Renal cortical epithelial cell (primary cell): ENCODE data around the gene MYO18A. TPM values are rescaled to one million over a fixed set of nuclear protein-coding genes. Genes with fewer than 3 reads are reported as not detected.

Experiments used
- DNase-seq: peaks from one replicate; pipeline ENCODE4 v3.0.0-alpha.2; 2011; ENCODE audit warnings: low read depth
- total RNA-seq: library from RNA; depleted of rRNA; stranded (reverse); fragments of >200 nt; gene quantifications from 2 replicates; pipeline ENCODE4 v1.2.3, GENCODE V29; 2014

Gene MYO18A
- total RNA-seq, 1 donor from 2014 or later, result 65.5 TPM

DNA sequence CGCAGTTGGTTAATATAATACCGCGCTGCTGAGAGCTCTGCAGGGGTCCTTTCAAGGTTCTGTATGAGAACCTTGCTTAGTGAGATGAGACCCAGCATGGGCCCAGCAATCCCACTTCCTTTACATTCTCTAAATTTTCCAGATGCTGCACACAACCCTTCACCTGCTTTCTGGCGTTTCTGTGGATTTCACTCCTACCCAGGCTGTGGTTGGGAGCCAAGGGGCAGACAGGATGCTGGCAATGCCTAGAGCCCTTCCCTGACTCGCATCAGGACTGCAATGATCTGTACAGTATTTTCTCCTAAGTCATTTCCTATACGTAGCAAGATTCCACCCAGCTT is 147.4 kb downstream of the MYO18A start:
- DNase-seq, result no peak

DNA sequence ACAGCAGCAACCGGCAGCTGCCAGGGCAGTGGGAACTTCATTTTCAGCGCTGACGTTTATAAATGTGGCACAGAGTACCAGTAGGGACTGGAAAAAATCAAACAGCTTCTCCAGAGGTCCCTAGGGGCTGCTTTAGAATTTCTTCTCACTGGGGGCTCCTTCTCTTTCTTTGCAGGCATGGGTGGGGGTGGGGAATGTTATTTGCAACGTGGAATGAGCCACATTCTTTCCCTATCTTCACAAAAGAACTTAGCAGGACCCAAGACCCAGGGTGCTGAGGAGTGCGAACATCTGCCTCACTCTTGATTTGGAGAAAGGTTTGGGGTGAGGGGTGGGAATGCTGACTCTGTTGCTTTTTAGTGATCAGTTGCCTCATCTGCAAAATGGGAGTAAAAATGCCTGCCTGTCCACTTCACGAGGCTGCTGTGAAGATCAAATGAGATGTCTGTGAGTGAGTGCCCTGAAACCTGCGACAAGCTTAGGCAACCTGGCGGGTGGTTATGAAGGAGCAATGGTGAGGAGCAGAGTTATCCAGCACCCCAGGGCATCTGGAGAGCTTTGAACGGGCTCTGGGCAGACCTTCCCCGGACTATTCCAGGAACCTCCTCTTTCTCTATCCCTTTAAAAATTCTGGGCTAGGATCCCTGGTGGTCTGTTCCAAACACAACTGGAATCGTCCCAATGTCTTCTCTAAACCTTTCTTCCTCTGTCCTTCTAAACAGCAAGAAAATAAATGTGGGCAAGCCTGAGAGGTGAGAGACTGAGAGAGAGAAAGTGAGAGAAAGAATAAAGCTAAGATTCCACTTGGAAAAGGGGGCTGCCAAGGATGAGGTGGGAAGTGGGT is 148.0 kb downstream of the MYO18A start:
- no peak for DNase-seq

DNA sequence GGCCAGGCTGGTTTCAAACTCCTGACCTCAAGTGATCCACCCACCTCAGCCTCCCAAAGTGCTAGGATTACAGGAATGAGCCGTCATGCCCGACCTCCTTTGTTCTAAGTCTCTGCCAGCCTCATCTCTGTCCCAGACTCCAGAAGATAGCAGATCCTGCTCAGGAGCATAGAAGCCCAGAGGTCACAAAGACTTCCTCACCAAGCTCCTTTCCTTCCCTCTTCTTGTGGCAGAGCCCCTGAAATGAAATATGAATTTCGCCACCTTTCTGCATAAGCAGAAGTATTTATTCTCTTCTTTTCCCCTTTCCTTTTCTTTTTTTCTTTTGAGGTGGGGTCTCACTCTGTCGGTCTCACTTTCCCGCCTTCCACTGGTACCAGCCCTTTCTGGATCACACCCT is 148.7 kb downstream of the MYO18A start:
- no peak for DNase-seq

DNA sequence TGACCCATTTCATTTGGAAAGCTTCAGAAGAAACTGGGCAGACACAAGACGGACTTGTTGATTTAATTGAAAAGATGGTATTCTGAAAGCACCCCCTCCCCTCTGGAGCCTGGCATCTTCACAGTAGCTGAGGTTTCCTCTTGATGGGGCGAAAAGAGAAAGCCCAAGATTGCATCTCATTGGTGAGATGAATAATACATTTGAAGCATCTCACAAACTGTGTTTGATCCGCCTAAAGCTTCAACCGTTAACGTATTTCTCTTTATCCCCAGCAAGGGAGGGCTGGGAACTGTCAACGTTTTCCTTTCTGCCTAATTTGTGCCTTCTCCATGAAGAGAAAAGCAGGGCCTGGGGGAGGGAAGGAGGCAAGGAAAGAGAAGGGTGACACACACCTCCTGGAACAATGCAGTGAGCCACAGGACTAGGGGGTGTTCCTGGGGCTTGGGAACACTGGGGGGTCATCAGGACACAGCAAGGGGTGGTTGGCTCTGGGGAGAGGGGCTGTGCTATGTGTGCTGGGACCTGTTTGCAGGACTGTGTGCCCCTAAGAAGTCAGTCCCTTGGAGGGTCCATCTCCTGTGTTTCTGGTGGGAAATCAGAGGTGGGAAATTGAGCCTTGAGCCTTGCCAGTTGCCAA is 155.8 kb downstream of the MYO18A start:
- no peak for DNase-seq

DNA sequence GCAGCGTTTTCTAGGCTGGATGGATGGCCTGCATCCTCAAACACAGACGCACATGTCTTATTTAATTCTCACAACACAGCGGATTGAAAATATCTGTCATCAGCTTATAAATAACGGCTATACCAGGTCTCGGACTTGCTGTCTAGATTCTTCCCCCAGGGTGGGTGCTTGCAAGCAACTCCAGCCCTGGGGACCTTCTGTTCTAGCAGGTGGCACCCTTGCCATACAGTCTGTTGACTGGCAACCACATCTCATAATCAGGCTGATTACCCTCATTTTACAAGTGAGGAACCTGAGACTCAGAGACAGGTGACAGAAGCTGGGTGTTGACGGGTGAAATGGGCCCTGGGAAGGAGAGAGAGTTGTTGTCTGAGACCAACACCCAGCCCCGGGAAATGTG is 158.1 kb downstream of the MYO18A start:
- DNase-seq, result no peak

DNA sequence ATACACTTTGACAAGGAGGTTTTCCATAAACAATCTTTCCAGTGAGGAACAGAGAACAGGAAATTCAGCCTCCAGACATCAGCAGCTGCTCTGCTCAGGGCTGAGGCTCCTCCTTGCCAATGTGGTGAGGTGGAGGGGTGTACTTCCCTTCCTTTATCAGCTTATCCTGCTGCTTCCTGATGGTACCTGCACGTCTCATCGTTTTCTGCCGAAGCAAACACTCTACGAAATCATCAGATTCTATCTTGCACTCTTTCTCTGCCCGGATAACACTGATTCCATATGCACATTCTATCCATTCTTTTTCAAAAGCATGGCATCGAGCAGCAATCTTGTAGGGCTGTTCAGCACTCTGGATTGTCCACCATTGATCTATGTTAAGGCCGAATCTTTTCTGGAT is 159.0 kb downstream of the MYO18A start:
- no peak for DNase-seq

Other genes with a start within 250 kb of the MYO18A start
- 12.9 and 47.0 TPM in 2 replicates for gene PHF12, start 228.9 kb downstream of the MYO18A start, total RNA-seq
- gene SEZ6, start 174.4 kb downstream of the MYO18A start, total RNA-seq, result not detected in 2 replicates
- gene PIPOX, start 137.3 kb downstream of the MYO18A start, total RNA-seq, result 0.94 TPM in 1 of 2 replicates, not detected in the other
- gene CRYBA1, start 66.5 kb upstream of the MYO18A start, total RNA-seq, result not detected in 2 replicates
- gene NUFIP2, start 113.8 kb upstream of the MYO18A start, total RNA-seq, result 39.9 and 66.9 TPM in 2 replicates
- gene TAOK1, start 210.0 kb upstream of the MYO18A start, total RNA-seq, result 46.7 and 101 TPM in 2 replicates